Stimulated activated CD4-positive, alpha-beta T cell treated with anti-CD3 and anti-CD28 coated beads, Interleukin-2, amount 100 ng/mL, for 4 hours (primary cell): ENCODE results near the gene PPP1CA.

Experiments
- DNase-seq: peaks from one replicate; pipeline ENCODE4 v3.0.0-alpha.2; 2020; ENCODE audit warnings: low read depth

The PPP1CA gene

GRCh38 chr11:67369275-67369674 is 32.4 kb downstream of the PPP1CA start:
- DNase-seq: no peak

GRCh38 chr11:67368621-67369020 is 33.0 kb downstream of the PPP1CA start:
- no peak for DNase-seq

GRCh38 chr11:67367761-67368227 is 33.9 kb downstream of the PPP1CA start:
- DNase-seq: no peak

- no peak for DNase-seq
Observed at GRCh38 chr11:67366961-67367760, 34.5 kb downstream of the PPP1CA start.

- no peak for DNase-seq
Observed at GRCh38 chr11:67366546-67366945, 35.1 kb downstream of the PPP1CA start.

- no peak for DNase-seq
Observed at GRCh38 chr11:67365736-67366444, 35.8 kb downstream of the PPP1CA start.

- no peak for DNase-seq
Observed at GRCh38 chr11:67364783-67365722, 36.6 kb downstream of the PPP1CA start.

- no peak for DNase-seq
Observed at GRCh38 chr11:67364169-67364568, 37.5 kb downstream of the PPP1CA start.

- DNase-seq: no peak
Observed at GRCh38 chr11:67357831-67358670, 43.6 kb downstream of the PPP1CA start.

- DNase-seq: peak; percentile 50
Observed at GRCh38 chr11:67356864-67357561, 44.6 kb downstream of the PPP1CA start.

GRCh38 chr11:67356387-67356863 is 45.2 kb downstream of the PPP1CA start:
- no peak for DNase-seq

- no peak for DNase-seq
Observed at GRCh38 chr11:67355794-67356386, 45.8 kb downstream of the PPP1CA start.

- no peak for DNase-seq
Observed at GRCh38 chr11:67355023-67355793, 46.5 kb downstream of the PPP1CA start.

- DNase-seq: no peak
Observed at GRCh38 chr11:67354075-67355022, 47.3 kb downstream of the PPP1CA start.

- peak; percentile 93 for DNase-seq
Observed at GRCh38 chr11:67353317-67354074, 48.2 kb downstream of the PPP1CA start, which contains the start of gene POLD4. Gene POLD4, minus strand, starts transcription at chr11:67353546. Its CDS starts 147 bp downstream, at chr11:67353399.

- DNase-seq: no peak
Observed at GRCh38 chr11:67352546-67353316, 48.9 kb downstream of the PPP1CA start.
